Type B pancreatic cell (in vitro differentiated cells): ENCODE measurements around the gene GALC. TPM values are rescaled to one million over a fixed set of nuclear protein-coding genes. Genes with fewer than 3 reads are reported as not detected.

Experiments
- DNase-seq: peaks from one replicate; pipeline ENCODE4 v3.0.0; 2021; ENCODE audit warnings: mixed read lengths; ENCODE audit not compliant: unreplicated experiment; ENCODE audit errors: extremely low spot score
- H3K27ac Mint-ChIP-seq: 2 replicates; pipeline ENCODE4 v1.8.0; 2021; ENCODE audit warnings: mild to moderate bottlenecking, mixed read lengths
- H3K27me3 Mint-ChIP-seq: 2 replicates; pipeline ENCODE4 v1.8.0; 2021; ENCODE audit warnings: mixed read lengths
- H3K36me3 Mint-ChIP-seq: 2 replicates; pipeline ENCODE4 v1.8.0; 2021; ENCODE audit warnings: mixed read lengths
- H3K4me1 Mint-ChIP-seq: one replicate; pipeline ENCODE4 v1.8.0; 2021; ENCODE audit warnings: mixed read lengths; ENCODE audit not compliant: unreplicated experiment
- H3K4me3 Mint-ChIP-seq: 2 replicates; pipeline ENCODE4 v1.8.0; 2021; ENCODE audit warnings: mild to moderate bottlenecking, mixed read lengths
- H3K9me3 Mint-ChIP-seq: 2 replicates; pipeline ENCODE4 v1.8.0; 2021; ENCODE audit warnings: mixed read lengths
- CTCF ChIP-seq: fragments of 200-600 bp; sonication (generic); conservative IDR thresholded peaks from 2 replicates; pipeline ENCODE4 v1.5.0; 2021; ENCODE audit warnings: antibody characterized with exemption, mild to moderate bottlenecking
- total RNA-seq: library from RNA; stranded (reverse); gene quantifications from 2 replicates; pipeline ENCODE4 v1.2.1, GENCODE V29; 2021; ENCODE audit warnings: low replicate concordance

The GALC gene
- total RNA-seq, 1 donor from 2014 or later = 18.5 TPM

- no peak for TF ChIP-seq CTCF
- H3K9me3 Mint-ChIP-seq = no peaks in the 10 kb centered on the region
- no peak overlapping the region for H3K27ac Mint-ChIP-seq
- H3K4me3 Mint-ChIP-seq = no peak overlapping the region
- H3K36me3 Mint-ChIP-seq = no peaks in the 10 kb centered on the region
- peaks cover 3% of the 10 kb centered on the region for H3K27me3 Mint-ChIP-seq
- H3K4me1 Mint-ChIP-seq = no peaks in the 10 kb centered on the region
- no peak for DNase-seq
Measured at GRCh38 chr14:88005978-88006851, 13.2 kb upstream of the GALC start.

GRCh38 chr14:88005050-88005481 lies 12.1 kb upstream of the GALC start, which contains the start of gene GPR65:
Gene GPR65 (plus strand): TSS chr14:88005135. CDS start chr14:88010848, 5,713 bp downstream.
- Mint-ChIP-seq H3K4me1 (no peaks in the 10 kb centered on the region), H3K36me3 (no peaks in the 10 kb centered on the region), H3K9me3 (no peaks in the 10 kb centered on the region), H3K4me3 (no peak within 1 kb of the TSS), H3K27ac (no peak within 1 kb of the TSS), H3K27me3 (peaks cover 12% of the 10 kb centered on the region)
- DNase-seq = no peak
- TF ChIP-seq CTCF = no peak

- H3K4me1 Mint-ChIP-seq = no peaks in the 10 kb centered on the region
- DNase-seq = no peak
- no peak overlapping the region for H3K27ac Mint-ChIP-seq
- TF ChIP-seq CTCF = no peak
- H3K9me3 Mint-ChIP-seq = no peaks in the 10 kb centered on the region
- H3K36me3 Mint-ChIP-seq = no peaks in the 10 kb centered on the region
- peaks cover 12% of the 10 kb centered on the region for H3K27me3 Mint-ChIP-seq
- H3K4me3 Mint-ChIP-seq = no peak overlapping the region
Measured at GRCh38 chr14:88004506-88005036, 11.6 kb upstream of the GALC start.

- H3K27ac Mint-ChIP-seq = no peak overlapping the region
- H3K27me3 Mint-ChIP-seq = peaks cover 20% of the 10 kb centered on the region
- no peak for TF ChIP-seq CTCF
- H3K4me3 Mint-ChIP-seq = no peak overlapping the region
- no peaks in the 10 kb centered on the region for H3K9me3 Mint-ChIP-seq
- DNase-seq = no peak
- H3K4me1 Mint-ChIP-seq = no peaks in the 10 kb centered on the region
- no peaks in the 10 kb centered on the region for H3K36me3 Mint-ChIP-seq
Measured at GRCh38 chr14:88003425-88003824, 10.4 kb upstream of the GALC start.

GRCh38 chr14:88002421-88003075 lies 9.6 kb upstream of the GALC start:
- Mint-ChIP-seq H3K4me1 (no peaks in the 10 kb centered on the region), H3K4me3 (no peak overlapping the region), H3K9me3 (no peaks in the 10 kb centered on the region), H3K27me3 (peaks cover 17% of the 10 kb centered on the region), H3K36me3 (no peaks in the 10 kb centered on the region), H3K27ac (no peak overlapping the region)
- no peak for TF ChIP-seq CTCF
- no peak for DNase-seq
